Right ventricle myocardium inferior (tissue), 1 donor: ENCODE data around the gene SRRM4. TPM values are rescaled to one million over a fixed set of nuclear protein-coding genes. Genes with fewer than 3 reads are reported as not detected.

Experiments used
- ATAC-seq: fragments of 200-7000 bp; cut with Tn5 transposase; one replicate; pipeline ENCODE4 v1.9.1; 2020; ENCODE audit warnings: mild to moderate bottlenecking, moderate library complexity
- DNase-seq: peaks from one replicate; pipeline ENCODE4 v3.0.0; 2021; ENCODE audit errors: missing footprints
- intact Hi-C: fragments of 100-400 bp; cut with DNase I; formaldehyde crosslinking; loops from one replicate; pipeline ENCODE4 v1.11.0; 2022
- total RNA-seq: library from RNA; stranded (reverse); fragmentation: NEBNext Ultra II Directional; extraction: Animal tissue kit (Norgen Biotek cat#: 25700); gene quantifications from one replicate; pipeline ENCODE4 v1.2.1, GENCODE V29; 2021
- donor health status: DM: no; HTN: yes; CAD: no; lungs with severe emphysema.

The SRRM4 gene
- total RNA-seq, 1 donor from 2014 or later = 0.43 TPM

- no peak for DNase-seq
- no peak for ATAC-seq
- intact Hi-C loops = no loop called here
Measured at GRCh38 chr12:119055977-119056376, 74.6 kb downstream of the SRRM4 start.

- DNase-seq = no peak
- no peak for ATAC-seq
- intact Hi-C loops = no loop called here
Measured at GRCh38 chr12:119060847-119061796, 79.8 kb downstream of the SRRM4 start.

GRCh38 chr12:119068129-119068856 is 87.0 kb downstream of the SRRM4 start:
- DNase-seq = no peak
- peak; percentile 91 for ATAC-seq
- intact Hi-C loops = no loop called here

- intact Hi-C loops = no loop called here
- no peak for DNase-seq
- ATAC-seq = no peak
Measured at GRCh38 chr12:119069147-119069642, 87.9 kb downstream of the SRRM4 start.

- intact Hi-C loops = no loop called here
- no peak for ATAC-seq
Measured at GRCh38 chr12:119071176-119071575, 89.8 kb downstream of the SRRM4 start.

GRCh38 chr12:119071638-119072231 is 90.4 kb downstream of the SRRM4 start:
- DNase-seq (no peak), ATAC-seq (no peak)

More at GRCh38 chr12:119071176-119071575, 89.8 kb downstream of the SRRM4 start:
- DNase-seq = no peak

GRCh38 chr12:119072440-119072839 is 91.1 kb downstream of the SRRM4 start:
- DNase-seq = no peak
- intact Hi-C loops = no loop called here
- ATAC-seq = no peak

More at GRCh38 chr12:119071638-119072231, 90.4 kb downstream of the SRRM4 start:
- intact Hi-C loops = no loop called here

GRCh38 chr12:119075222-119075787 is 94.0 kb downstream of the SRRM4 start:
- no peak for ATAC-seq
- no peak for DNase-seq
- intact Hi-C loops = no loop called here

GRCh38 chr12:119075918-119076317 is 94.6 kb downstream of the SRRM4 start:
- no peak for DNase-seq

GRCh38 chr12:119079530-119079929 is 98.2 kb downstream of the SRRM4 start:
- intact Hi-C loops = no loop called here
- no peak for ATAC-seq
- DNase-seq = no peak

More at GRCh38 chr12:119075918-119076317, 94.6 kb downstream of the SRRM4 start:
- ATAC-seq = no peak
- intact Hi-C loops = no loop called here

- intact Hi-C loops = no loop called here
- DNase-seq (no peak), ATAC-seq (no peak)
Measured at GRCh38 chr12:119082016-119082415, 100.7 kb downstream of the SRRM4 start.

- peak; percentile 77 for DNase-seq
- intact Hi-C loops = no loop called here
- ATAC-seq = peak; percentile 93
Measured at GRCh38 chr12:119082496-119082895, 101.2 kb downstream of the SRRM4 start.

GRCh38 chr12:119088685-119089379 is 107.5 kb downstream of the SRRM4 start:
- DNase-seq = no peak
- ATAC-seq = no peak
- intact Hi-C loops = no loop called here

GRCh38 chr12:119089380-119090013 is 108.2 kb downstream of the SRRM4 start:
- ATAC-seq = no peak
- DNase-seq = no peak
- intact Hi-C loops = no loop called here

- intact Hi-C loops = no loop called here
- ATAC-seq (no peak), DNase-seq (no peak)
Measured at GRCh38 chr12:119090276-119090675, 108.9 kb downstream of the SRRM4 start.

GRCh38 chr12:119090865-119091264 is 109.5 kb downstream of the SRRM4 start:
- intact Hi-C loops = no loop called here
- no peak for DNase-seq
- ATAC-seq = no peak

GRCh38 chr12:119096429-119097202 is 115.3 kb downstream of the SRRM4 start:
- intact Hi-C loops = no loop called here
- DNase-seq (no peak), ATAC-seq (no peak)
